Chondrocyte (in vitro differentiated cells): ENCODE measurements around the gene SLC6A5. TPM values are rescaled to one million over a fixed set of nuclear protein-coding genes. Genes with fewer than 3 reads are reported as not detected.
"Not testable (repeated sequence)": the region's sequence is repeated elsewhere in the genome, so short reads cannot be mapped to it uniquely, and the experiment has no call there.

Experiments
- DNase-seq: peaks from one replicate; pipeline ENCODE4 v3.0.0; 2021; ENCODE audit warnings: mixed read lengths, low spot score
- H3K27ac Mint-ChIP-seq: one replicate; pipeline ENCODE4 v1.8.0; 2021; ENCODE audit warnings: mild to moderate bottlenecking, moderate library complexity, mixed read lengths; ENCODE audit not compliant: unreplicated experiment
- H3K27me3 Mint-ChIP-seq: 2 replicates; pipeline ENCODE4 v1.8.0; 2021; ENCODE audit warnings: low read depth, mixed read lengths
- H3K36me3 Mint-ChIP-seq: 2 replicates; pipeline ENCODE4 v1.8.0; 2021; ENCODE audit warnings: low read depth, mixed read lengths
- H3K4me1 Mint-ChIP-seq: 2 replicates; pipeline ENCODE4 v1.8.0; 2021; ENCODE audit warnings: low read depth, mild to moderate bottlenecking, mixed read lengths
- H3K4me3 Mint-ChIP-seq: one replicate; pipeline ENCODE4 v1.8.0; 2021; ENCODE audit warnings: mild to moderate bottlenecking, moderate library complexity, mixed read lengths; ENCODE audit not compliant: unreplicated experiment
- H3K9me3 Mint-ChIP-seq: 2 replicates; pipeline ENCODE4 v1.8.0; 2021; ENCODE audit warnings: low read depth, mixed read lengths
- CTCF ChIP-seq: fragments of 200-600 bp; sonication (generic); IDR thresholded peaks from 2 replicates; pipeline ENCODE4 v1.5.0; 2021; ENCODE audit warnings: antibody characterized with exemption, mild to moderate bottlenecking, moderate library complexity
- total RNA-seq: library from RNA; stranded (reverse); gene quantifications from 3 replicates; pipeline ENCODE4 v1.2.1, GENCODE V29; 2021

The SLC6A5 gene
- total RNA-seq, 1 donor from 2014 or later: not detected

DNA sequence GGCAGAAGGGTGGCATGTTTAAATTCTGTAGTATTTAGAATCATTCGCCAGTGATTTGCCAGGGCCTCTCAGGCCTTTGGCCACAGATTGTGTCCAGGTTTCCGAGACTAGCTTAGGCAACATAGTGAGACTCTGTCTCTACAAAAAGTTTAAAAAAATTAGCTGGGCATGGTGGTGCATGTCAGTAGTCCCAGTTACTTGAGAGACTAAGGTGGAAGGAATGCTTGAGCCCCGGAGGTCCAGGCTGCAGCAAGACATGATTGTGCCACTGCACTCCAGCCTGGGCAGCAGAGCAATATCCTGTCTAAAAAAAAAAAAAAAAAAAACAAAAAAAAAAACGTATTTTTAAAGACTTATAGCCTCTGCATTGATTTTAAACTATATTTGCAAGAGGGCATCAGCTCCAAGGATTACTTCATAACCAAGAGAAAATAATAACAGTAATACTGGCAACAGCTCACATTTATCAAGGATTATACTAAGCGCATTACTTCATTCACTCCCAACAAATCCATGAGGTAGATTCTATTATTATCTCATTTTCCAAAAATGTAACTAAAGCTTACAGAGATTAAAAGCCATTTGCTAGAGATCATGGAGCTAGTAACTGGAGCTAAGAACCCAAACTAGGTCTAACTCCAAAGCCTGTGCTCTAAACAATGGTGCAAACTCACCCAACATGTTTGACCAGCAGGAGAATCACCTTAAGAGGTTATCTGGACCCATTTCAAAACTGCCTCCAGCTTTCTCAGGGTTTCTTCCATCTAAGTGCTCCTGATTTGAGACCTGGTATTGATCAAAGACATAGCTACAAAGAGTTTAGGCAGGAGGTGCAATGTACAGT is 32.6 kb upstream of the SLC6A5 start:
- Mint-ChIP-seq H3K27me3 (peaks cover 9% of the 10 kb centered on the region), H3K4me3 (no peak overlapping the region), H3K4me1 (no peaks in the 10 kb centered on the region), H3K27ac (no peak overlapping the region), H3K36me3 (no peaks in the 10 kb centered on the region), H3K9me3 (no peaks in the 10 kb centered on the region)
- TF ChIP-seq CTCF: no peak
- DNase-seq: no peak

DNA sequence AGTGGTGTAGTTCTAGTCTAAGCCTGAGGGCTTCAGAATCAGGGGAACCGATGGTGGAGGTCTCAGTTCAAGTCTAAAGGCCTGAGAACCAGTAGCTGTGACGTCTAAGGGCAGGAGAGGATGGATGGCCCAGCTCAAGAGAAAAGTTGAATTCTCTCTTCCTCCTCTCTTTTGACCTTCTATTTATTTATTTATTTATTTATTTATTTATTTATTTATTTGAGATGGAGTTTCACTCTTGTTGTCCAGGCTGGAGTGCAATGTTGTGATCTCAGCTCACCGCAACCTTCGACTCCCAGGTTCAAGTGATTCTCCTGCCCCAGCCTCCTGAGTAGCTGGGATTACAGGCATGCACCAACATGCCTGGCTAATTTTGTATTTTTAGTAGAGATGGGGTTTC is 19.7 kb upstream of the SLC6A5 start:
- H3K36me3 Mint-ChIP-seq, H3K27ac Mint-ChIP-seq, H3K27me3 Mint-ChIP-seq, H3K9me3 Mint-ChIP-seq, DNase-seq, H3K4me3 Mint-ChIP-seq, H3K4me1 Mint-ChIP-seq: not testable (repeated sequence)

DNA sequence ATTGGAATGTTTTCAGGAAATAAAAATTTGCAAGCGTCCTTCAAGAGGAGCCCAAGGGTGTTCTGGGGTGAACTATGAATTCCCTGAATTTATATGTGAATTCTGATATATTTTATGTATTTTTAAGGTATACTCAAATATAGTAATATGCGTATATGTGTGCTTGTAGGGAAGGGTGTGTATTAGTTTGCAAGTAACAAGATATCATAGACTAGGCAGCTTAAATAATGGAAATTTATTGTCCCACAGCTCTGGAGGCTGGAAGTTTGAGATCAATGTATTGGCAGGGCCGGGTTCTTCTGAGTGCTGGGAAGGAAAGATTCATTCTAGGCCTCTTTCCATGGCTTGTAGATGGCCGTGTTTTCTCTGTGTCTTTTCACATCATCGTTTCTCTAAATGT is 16.2 kb upstream of the SLC6A5 start:
- Mint-ChIP-seq H3K4me3 (no peak overlapping the region), H3K27ac (no peak overlapping the region), H3K4me1 (no peaks in the 10 kb centered on the region), H3K36me3 (no peaks in the 10 kb centered on the region), H3K9me3 (no peaks in the 10 kb centered on the region), H3K27me3 (peaks cover 5% of the 10 kb centered on the region)
- TF ChIP-seq CTCF: no peak
- DNase-seq: no peak

- Mint-ChIP-seq H3K4me3 (no peak overlapping the region), H3K4me1 (no peaks in the 10 kb centered on the region), H3K27ac (no peak overlapping the region), H3K9me3 (no peaks in the 10 kb centered on the region), H3K27me3 (peaks cover 7% of the 10 kb centered on the region), H3K36me3 (no peaks in the 10 kb centered on the region)
- no peak for DNase-seq
- TF ChIP-seq CTCF: no peak
Observed at GRCh38 chr11:20584093-20584774, 15.2 kb upstream of the SLC6A5 start.

DNA sequence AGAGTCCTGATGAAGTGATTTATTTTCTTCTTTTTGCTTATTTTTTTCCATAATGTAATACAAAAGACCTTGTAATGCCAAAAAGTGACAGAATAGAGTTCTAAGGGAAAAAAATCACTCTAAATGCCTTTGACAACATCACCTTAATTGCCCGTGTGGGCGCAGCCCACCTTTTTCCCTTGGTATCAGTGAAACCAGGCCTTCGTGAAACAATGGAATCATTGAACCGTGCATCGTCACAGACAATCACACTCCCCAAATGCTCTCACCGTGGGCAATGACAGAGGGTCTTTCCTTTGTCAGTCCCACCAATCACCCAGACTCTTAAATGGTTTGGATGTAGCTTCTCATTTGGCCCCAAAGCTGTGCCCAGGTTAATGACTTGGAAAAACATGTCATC is 9.6 kb upstream of the SLC6A5 start:
- H3K36me3 Mint-ChIP-seq: no peaks in the 10 kb centered on the region
- H3K9me3 Mint-ChIP-seq: no peaks in the 10 kb centered on the region
- peaks cover 15% of the 10 kb centered on the region for H3K27me3 Mint-ChIP-seq
- H3K4me3 Mint-ChIP-seq: no peak overlapping the region
- no peak for TF ChIP-seq CTCF
- no peak for DNase-seq
- no peaks in the 10 kb centered on the region for H3K4me1 Mint-ChIP-seq
- H3K27ac Mint-ChIP-seq: no peak overlapping the region
